Measurements from ENCODE around the gene B4GALT4.

- TF ChIP-seq CTCF (IDR thresholded peaks at IDR 0.05) = no peak
- no peak for TF ChIP-seq POLR2A (IDR thresholded peaks at IDR 0.05)
Observed at GRCh38 chr3:119227070-119227850, 13.4 kb downstream of the B4GALT4 start.

Data from heart left ventricle (tissue), 13 donors.